Activated CD4-positive, alpha-beta T cell treated with anti-CD3 and anti-CD28 coated beads, Interleukin-2, amount 50 U/mL, for 1 hour (primary cell): ENCODE measurements around the gene TXNRD2.
A peak's percentile ranks its signal among the peaks of the same experiment; 100 is the strongest.

Experiments used
- DNase-seq: peaks from one replicate; pipeline ENCODE4 v3.0.0-alpha.2; 2020

Gene TXNRD2

DNA sequence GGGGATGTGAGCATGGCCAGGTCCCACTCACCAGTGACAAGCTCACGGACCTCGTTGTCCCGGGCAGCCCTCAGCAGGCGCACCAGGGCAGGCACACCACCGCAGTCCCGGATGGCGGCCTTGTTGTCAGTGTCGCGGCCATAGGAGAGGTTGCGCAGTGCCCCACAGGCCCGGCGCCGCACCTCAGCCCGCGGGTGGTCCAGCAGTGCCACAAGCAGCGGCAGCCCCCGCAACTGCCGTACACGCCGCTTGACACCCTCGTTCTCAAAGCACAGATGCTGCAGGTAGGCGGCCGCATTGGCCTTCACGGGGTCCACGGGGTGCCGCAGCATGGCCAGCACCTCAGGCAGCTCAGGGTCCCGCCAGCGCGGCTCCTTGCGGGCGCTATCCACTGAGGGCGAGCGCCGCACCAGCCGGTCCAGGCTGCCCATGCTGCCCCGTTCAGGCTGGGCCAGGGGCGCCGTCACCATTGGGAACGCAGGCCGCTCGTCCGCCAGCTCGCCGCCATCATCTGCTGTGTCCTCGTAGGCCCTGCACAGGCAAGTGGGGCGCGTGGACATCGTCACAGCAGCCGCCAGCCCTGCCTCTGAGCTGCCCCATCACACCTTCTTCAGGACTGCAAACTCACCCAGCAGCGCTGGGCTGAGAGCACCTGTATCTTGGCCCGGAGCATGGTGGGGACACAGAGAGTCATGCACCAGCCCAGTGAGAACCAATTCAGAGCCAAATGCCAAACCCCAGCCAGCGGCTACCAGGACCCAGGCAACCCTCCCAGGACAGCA is 38.3 kb upstream of the TXNRD2 start:
- no peak for DNase-seq

DNA sequence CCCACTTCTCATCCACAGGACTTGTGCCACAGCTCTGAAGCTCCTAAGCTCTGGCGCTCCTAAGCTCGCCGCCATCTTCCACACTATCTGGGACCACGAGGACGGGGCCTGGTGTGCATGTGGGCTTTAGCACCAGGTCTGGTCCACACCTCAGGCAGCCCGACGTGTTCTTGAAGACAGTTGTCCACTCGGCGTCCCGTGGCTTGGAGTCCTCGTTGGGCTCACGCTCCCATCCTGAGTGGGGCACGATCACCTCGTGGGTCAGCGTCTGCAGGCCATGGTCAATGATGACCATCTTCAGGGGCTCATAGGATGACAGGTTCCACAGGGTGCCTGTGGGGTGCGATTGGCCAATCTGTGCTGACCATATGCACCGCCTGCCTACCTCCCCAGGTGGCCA is 37.1 kb upstream of the TXNRD2 start:
- no peak for DNase-seq

DNA sequence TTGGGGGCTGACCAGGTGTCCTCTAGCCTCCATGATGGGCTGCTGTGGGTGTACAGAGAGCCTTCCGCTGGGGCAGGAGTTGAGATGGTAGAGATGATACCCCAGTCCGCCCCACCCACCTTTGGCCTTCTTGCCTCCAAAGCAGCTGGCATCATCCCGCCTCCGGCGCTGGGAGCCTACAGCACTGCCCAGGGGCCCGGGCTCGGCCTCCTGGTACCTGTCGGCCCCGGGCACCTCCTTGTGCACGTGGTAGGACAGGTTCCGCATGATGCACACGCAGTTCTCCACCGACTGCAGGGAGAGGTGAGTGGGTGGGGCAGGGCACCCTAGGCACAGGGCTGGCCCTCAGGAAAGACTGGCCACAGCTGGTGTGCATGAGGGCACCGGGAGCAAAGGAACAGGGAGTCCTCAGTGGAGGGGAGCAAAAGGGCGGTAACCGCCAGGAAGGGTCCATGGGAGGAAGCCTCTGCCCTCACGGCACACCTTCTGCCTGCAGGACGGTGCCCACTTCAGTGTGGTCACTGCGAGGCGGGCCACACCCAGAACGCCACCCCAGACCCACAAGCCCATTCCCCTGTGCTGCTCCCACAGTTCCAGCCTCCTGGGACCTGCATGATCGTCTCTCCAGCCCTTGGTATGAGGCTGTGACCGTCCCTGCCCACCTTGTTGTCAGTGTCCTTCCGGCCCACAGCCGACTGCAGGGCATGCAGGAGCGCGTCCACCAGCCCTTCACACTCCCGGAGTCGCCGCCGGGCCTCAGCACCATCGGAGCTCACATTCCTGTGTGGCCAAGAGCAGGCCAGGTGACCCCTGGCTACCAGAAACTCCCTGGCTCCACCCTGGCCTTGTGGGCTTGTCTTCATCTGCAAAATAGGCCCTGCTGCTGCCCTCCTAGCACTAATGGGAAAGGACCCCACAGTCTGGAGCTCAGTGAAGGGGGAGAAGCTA is 36.0 kb upstream of the TXNRD2 start:
- no peak for DNase-seq

DNA sequence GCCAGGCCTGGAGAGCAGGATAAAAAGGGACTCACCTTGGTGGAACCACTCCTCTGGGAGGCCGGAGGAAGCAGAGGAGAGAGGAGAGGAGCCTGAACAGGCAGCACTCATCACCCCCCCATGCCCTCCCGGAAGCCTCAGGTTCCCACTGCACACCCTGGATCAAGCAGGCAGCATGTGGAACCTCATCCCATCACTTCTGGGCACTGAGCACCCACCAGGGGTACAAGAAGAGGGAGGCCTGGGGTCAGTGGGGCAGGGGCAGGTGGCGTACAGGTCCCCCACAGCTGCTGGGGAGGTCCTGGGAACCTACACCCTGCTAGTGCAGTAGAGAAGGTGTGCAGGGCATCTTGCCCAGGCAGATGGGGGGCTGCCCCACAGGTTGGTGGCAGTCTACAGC is 35.1 kb upstream of the TXNRD2 start:
- DNase-seq, result no peak

DNA sequence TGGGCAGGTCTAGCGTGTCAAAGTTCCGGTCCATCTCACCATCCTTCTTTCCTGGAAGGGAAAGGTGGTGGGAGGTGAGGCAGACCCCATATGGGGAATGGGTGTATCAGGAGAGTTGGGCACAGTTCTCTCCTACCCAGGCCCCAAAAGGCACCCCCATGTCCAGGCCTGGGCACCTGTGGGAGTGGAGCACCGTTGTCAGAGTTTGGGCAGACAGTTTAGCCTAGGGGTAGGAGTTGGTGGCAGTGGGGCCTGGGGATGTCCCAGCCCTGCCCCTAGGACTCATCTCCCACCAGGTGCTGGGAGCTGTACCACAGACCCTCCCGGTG is 34.1 kb upstream of the TXNRD2 start:
- no peak for DNase-seq

DNA sequence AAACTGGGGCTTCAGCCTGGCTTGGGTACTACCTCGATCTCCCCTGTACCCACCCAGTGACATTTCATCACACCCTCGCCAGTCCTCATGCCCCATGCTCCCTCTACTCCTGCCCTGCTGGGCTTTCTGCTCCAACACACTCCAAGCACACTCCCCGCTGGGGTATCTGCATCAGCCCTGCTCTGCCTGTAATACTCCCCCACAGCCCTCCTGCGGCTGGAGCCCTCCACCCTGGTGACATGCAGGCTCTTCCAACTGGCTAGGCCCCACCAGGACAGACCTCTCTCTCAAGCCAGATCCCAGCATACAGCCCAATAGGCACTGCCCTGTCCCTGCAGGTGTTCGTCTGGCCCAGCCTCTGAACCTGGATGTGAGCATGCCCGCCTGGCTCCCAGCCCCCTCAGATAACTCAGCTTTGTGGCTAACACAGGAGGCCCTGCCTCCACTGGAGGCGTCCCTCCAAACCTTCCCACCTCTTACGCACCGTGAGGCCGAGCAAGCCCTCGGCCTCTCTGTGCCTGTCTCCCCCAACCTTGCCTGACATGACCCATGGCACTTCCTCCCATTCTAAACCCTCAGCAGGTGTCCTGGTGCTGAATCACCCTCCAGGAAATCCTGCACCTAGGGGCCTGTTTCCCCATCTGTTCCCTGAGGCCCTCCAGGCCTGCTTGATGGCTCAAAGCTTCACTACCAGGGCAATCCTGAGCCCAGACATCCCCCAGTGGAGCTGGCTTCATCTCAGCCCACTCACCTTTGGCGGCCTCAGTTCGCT is 33.5 kb upstream of the TXNRD2 start:
- no peak for DNase-seq

DNA sequence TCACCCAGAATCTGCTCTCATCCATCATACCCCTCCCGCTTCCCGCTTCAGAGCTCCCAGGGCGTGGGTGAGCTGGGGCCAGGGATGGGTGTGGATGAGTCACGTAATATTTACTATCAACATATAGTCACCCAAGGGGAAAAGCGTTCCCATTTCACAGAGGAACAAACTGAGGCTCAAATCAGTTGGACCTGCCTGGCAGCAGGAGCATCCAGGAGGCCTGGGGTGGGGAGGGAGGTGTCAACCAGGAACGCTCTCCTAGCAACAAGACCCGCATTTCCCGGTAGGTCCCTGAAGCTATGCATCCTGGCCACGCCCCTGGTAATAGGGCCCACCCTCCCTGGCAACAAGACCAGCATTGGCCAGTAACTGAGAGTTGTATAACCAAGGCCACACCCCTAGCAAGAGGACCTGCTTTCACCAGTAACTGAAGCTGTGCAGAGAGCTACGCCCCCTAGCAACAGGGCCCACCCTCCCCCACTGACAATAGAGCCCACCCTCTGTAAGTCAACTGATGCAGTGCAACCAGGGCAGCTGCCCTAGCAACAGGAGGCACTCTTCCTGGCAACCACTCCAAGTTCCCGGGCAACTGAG is 32.7 kb upstream of the TXNRD2 start:
- DNase-seq, result no peak

DNA sequence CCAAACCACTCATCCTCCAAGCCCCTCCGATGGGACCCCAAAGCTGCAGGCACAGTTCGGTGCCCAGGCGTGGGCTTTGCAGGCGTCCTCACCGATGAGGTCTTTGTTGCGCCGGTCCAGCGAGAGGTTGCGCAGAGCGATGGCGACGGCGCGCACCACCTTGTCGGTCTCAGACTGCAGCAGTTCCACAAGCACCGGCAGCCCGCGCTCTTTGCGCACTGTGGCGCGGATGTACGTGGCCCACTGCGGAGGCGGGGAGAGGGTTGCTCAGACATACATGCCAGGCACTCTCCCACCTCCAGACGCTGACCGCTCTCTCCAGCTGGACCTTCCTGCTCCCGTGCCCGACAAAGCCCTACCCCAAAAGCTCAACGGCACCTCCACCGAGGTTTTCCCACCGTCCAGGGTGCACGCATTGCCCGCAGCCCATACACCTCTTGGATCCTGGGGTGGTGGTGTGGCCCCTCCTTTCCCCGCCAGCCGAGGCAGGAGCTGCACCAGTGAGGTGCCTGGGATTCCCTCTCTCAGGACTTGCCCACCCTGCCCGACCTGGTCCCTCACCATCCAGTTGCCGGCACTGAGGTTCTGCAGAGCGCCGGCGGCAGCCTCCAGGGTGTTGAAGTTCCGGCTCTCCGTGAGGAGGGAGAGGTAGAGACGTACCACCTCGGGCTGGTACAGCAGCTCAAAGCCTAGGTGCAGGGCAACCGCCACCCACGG is 32.1 kb upstream of the TXNRD2 start:
- DNase-seq, result no peak

DNA sequence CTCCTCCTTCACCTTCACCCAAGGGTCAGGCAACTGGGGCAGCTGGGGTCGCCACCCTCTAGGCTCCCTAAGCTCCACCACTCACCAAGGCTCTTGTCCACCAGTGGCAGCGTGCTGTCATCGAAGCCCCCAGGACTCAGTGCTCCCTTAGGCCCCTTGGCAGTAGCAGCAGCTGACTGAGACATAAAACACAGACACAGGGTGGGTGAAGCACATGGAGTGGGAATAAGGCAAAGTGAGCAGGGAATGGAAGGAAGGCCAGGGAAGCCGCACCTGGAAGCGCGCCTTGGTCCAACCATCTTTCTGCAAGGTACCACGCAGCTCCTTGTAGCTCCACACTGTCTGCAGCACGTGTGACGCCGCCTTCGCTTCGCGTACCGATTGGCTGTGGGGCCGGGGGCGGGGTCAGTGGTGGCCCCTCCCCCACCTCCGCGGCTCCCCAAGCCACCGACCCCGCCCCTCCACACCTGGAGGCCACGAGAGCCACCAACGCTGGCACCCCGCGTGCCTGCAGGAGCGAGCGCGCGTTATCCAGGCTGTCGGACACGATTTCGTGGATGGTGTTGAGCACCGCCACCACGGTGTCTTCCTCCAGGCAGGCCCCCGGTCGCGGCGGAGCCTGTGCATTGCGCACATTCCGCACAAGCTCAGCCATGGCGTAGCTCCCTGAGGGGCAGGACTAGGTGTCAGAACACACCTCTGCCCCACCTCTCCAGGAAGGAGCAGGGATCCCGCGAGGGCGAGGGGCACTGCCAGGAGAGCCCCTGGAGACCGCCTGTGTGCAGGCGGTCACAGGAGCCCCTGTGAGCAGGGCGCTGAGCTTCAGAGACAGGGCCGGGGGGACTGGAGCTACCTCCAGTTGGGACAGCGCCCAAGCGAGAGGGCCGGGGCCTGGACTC is 31.3 kb upstream of the TXNRD2 start:
- no peak for DNase-seq

DNA sequence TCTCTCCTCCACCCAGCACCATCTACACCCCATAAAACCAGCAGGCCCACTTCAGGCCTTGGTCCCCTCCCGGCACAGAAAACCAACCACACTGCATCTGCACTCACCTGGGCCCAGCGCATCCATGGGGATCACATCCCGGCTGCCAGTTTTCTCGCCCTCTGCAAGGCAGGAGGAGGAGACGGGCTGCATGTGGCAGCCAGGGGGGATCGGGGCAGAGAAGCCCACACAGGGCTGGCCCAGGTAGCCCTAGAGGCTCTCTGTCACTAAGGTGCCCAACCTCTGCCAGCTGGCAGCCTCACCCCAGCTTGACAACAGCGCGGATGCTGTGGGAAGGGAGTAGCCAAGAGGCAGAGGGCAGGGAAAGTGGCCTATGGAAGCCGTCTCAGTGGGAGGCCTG is 30.6 kb upstream of the TXNRD2 start:
- no peak for DNase-seq

DNA sequence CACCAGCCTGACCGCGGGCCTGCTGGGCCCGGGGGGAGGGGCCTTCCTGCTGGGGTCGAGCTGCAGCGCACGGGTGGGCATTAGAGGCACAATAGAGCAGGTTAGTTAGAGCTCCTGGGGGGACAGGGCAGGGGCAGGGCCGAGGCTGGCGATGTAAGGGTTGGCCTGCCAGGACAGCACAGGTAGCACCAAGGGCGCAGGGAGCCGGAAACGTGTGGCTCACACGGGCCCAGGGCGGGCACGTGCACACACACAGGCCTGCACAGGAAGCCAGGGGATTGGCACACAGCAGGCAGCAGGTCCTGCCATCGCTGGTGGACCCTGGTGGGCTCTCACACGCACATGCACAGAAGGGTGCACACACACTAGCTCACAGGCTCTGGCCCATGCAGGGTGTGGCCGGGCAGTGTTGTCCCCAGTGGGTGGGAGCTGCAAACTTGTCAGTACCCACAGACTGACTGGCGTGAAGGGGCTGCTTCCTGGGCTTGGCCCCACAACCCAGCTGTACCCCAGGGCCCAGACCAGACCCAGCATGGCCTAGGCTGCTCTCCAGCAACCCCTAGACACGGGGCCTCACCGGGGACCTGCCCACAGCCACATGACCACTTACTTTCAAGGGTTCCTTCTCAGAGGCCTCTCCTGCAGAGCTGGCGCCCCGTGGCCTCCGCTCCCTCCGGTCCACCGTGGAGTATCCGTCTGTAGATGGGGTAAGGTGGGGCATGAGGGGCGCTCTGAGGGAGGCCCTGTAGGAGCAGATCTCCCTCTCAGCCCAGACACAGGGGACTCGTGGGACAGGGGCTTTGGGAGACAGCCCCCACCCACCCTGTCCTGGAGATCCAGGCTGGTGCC is 29.9 kb upstream of the TXNRD2 start:
- DNase-seq, result no peak

DNA sequence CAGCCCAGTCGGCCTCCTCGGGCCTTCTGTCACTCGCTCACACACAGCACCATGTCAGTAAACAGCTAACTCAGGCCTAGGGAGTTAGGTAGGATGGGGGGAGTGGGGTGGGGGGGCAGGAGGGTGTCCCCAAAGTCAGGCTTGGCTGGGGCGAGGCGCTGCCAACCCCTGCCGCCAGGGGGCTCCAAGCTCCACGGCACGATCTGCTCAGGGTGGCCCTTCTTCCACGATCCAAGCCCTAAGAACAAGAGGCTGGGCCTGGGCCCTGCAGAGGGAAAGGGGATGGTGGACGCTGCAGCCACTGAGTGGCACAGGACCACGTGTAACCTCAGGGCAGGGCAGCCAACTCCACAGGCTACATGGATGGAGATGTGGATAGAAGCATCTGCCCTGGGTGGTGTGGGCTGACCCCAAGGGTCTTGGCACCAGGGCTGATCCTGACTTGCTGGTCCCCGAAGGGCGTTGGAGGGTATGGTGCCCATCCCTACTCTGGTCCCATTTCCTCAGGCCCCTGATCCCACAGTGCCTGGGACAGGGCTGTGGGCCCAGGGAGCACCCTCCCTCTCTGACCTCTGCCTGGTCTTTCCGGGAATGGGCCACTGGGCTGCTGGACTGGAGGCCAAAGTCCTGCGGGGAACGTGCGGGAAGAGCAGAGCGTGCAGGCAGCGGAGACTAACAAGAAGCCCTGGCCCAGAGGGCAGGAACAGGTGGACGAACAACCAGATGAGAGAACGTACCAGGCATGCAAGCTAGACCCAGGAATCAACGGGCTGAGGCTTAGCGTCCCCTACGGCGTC is 29.1 kb upstream of the TXNRD2 start:
- DNase-seq, result peak; percentile 83

DNA sequence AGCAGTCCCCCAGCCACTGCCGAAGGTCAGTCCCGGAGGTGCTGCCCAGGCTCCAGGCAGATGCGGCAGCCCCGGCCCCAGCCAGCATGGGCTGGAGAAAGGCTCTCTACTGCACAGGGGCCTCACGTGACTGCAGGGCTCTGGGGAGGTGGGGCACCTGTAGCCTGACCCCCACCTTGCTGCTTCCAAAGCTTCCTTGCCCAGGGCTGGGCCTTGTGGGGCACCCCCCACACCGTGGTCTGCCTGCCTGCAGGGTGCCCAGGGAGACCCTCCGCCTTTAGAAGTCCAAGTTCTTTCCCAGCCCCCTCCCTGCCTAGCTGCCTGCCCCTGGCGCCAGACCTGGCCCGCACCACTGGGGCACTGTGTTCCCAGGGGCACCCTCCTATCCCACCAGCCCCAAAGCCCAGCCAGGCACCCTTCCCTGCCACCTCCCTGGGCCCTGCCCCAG is 28.4 kb upstream of the TXNRD2 start:
- no peak for DNase-seq

DNA sequence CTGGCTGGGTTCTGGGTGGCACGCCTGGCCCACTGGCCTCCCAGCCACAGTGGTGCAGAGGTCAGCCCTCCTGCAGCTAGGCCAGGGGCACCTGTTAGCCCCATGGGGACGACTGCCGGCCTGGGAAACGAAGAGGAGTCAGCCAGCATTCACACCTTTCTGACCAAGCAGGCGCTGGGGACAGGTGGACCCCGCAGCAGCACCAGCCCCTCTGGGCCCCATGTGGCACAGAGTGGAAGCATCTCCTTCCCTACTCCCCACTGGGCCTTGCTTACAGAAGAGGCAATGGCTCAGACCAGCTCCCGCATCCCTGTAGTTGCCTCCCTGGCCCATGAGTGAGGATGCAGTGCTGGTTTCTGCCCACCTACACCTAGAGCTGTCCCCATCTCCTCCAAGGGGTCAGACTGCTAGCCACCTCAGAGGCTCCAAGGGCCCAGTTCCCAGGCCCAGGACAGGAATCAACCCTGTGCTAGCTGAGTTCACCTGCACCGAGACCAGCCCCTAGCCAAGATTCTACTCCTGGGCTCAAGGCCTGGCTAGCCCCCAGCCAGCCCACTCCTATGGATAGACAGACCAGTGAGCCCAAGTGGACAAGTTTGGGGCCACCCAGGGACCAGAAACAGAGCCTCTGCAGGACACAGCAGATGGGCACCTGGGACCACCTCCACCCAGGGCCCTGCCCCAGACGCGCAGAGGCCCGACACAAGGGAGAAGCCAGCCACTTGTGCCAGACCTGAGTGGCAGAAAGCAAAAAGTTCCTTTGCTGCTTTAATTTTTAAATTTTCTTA is 27.7 kb upstream of the TXNRD2 start:
- DNase-seq, result no peak

DNA sequence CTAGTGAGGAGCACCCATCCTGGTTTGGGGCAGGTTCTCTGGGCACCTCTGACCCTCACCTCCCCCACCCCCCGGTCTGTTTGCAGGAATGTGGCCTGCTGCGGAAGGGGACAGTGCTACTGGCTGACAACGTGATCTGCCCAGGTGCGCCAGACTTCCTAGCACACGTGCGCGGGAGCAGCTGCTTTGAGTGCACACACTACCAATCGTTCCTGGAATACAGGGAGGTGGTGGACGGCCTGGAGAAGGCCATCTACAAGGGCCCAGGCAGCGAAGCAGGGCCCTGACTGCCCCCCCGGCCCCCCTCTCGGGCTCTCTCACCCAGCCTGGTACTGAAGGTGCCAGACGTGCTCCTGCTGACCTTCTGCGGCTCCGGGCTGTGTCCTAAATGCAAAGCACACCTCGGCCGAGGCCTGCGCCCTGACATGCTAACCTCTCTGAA is 26.9 kb upstream of the TXNRD2 start:
- no peak for DNase-seq

DNA sequence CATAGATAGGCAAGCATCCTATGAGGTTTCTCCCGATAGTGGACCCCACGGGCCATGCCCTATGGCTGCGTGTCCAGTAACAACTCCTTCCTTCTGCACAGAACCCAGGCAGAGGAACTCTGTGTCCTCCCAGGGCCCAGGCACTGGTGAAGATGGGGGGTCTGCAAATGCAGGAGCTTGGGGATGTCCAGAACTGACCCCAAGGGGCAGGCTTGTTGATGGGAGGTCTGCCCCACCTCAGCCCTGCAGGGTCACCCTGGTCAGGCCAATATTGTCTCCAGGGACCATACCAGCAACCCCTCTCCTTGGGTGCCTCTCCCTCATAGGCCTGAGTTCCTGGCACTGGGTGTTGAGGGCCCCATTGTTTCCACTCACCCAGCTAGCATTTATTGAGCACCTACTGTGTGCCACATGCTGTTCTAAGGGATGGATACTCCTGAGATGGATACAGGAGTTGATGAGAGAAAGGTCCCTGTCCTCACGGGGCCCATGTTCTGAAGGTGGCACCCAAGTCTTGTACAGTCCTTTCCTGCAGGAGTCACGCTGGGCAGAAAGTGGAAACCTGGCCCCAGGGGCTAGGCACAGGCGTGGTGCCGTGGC is 26.3 kb upstream of the TXNRD2 start:
- no peak for DNase-seq

DNA sequence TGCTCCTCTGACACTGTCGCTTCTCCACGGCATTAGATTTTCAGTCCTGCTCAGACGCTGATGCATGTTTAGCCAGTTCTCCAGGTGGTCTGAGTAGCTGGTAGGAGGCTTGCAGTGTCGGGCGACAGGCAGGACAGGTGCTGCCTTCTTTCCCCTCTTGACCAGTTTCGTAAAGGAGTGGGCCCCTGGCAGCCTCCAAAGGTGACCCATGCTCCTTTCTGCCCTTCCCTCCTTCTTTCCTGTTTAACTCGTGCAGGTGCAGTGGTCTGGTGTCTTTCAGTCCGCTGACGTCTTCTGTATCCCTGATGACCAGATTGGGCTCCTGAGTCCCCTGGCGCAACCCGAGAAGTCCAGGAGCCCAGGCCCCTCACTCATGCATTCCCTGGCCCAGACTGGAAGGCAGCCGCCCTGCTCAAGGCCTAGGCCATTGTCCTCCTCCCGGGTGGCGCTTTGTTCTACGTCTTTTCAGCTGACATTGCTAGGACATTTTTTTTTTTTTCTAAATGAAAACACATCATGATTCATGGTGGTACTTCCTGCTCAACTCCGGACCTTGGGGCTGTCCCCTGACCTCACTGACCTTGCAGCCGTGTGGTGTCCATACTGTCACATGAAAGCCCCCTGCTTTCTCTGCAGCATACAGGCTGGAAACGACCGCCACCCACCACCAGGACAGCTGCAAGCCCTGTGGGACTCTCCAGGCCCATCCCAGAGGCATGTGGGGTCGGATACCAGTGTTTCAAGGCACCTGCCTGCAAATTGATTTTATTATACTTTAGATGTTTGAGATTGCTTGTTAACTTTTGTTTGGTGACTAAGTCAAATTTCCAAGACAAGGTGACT is 25.5 kb upstream of the TXNRD2 start:
- no peak for DNase-seq
